GM23338 (cell line): Measurements from ENCODE around the gene USP48. TPM values are rescaled to one million over a fixed set of nuclear protein-coding genes. Genes with fewer than 3 reads are reported as not detected.

ENCODE experiments used
- ATAC-seq: fragments of 200-7000 bp; cut with Tn5 transposase; 3 replicates; pipeline ENCODE4 v1.9.1; 2020
- DNase-seq: peaks from one replicate; pipeline ENCODE4 v3.0.0-alpha.2; 2015; ENCODE audit warnings: low spot score
- H2AFZ ChIP-seq: fragments of 200-600 bp; sonication (generic); 2 replicates; pipeline ENCODE4 v1.8.0; 2016; ENCODE audit warnings: antibody characterized with exemption, mild to moderate bottlenecking, moderate library complexity
- H3F3A ChIP-seq: fragments of 200-600 bp; sonication (generic); replicated peaks from 2 replicates; pipeline ENCODE4 v1.8.0; 2017; ENCODE audit warnings: antibody characterized with exemption, mixed run types, low read depth
- H3K27ac ChIP-seq: fragments of 200-600 bp; sonication (generic); 2 replicates; pipeline ENCODE4 v1.6.1; 2016; ENCODE audit warnings: low read depth
- H3K27me3 ChIP-seq: fragments of 200-600 bp; sonication (generic); 2 replicates; pipeline ENCODE4 v1.8.0; 2016; ENCODE audit warnings: mild to moderate bottlenecking, mixed run types, moderate library complexity; ENCODE audit not compliant: insufficient read depth
- H3K36me3 ChIP-seq: fragments of 200-600 bp; sonication (generic); 2 replicates; pipeline ENCODE4 v1.8.0; 2016; ENCODE audit warnings: mild to moderate bottlenecking; ENCODE audit not compliant: insufficient read depth
- H3K4me1 ChIP-seq: fragments of 200-600 bp; sonication (generic); 2 replicates; pipeline ENCODE4 v1.8.0; 2016; ENCODE audit warnings: mild to moderate bottlenecking, moderate library complexity; ENCODE audit not compliant: insufficient read depth
- H3K4me2 ChIP-seq: fragments of 200-600 bp; sonication (generic); 2 replicates; pipeline ENCODE4 v1.7.1; 2017; ENCODE audit warnings: mixed run types
- H3K4me3 ChIP-seq: fragments of 200-600 bp; sonication (generic); 2 replicates; pipeline ENCODE4 v1.6.1; 2016; ENCODE audit warnings: mixed run types
- H3K79me2 ChIP-seq: fragments of 200-600 bp; sonication (generic); replicated peaks from 2 replicates; pipeline ENCODE4 v1.8.0; 2017; ENCODE audit warnings: mild to moderate bottlenecking; ENCODE audit not compliant: insufficient read depth
- H3K9me2 ChIP-seq: fragments of 200-600 bp; sonication (generic); 2 replicates; pipeline ENCODE4 v1.8.0; 2017; ENCODE audit not compliant: insufficient read depth
- H4K20me1 ChIP-seq: fragments of 200-600 bp; sonication (generic); replicated peaks from 2 replicates; pipeline ENCODE4 v1.8.0; 2017; ENCODE audit warnings: mild to moderate bottlenecking; ENCODE audit not compliant: insufficient read depth
- H3K27ac Mint-ChIP-seq: 2 replicates; pipeline ENCODE4 v1.8.0; 2020; ENCODE audit warnings: inconsistent platforms, mild to moderate bottlenecking, moderate library complexity, mixed read lengths
- H3K27me3 Mint-ChIP-seq: 3 replicates; pipeline ENCODE4 v1.8.0; 2022; ENCODE audit warnings: low read depth, mild to moderate bottlenecking, moderate library complexity, mixed read lengths, inconsistent platforms; ENCODE audit not compliant: insufficient read depth, poor library complexity
- H3K36me3 Mint-ChIP-seq: 3 replicates; pipeline ENCODE4 v1.8.0; 2021; ENCODE audit warnings: low read depth, mild to moderate bottlenecking, inconsistent platforms, moderate library complexity, mixed read lengths
- H3K4me1 Mint-ChIP-seq: 3 replicates; pipeline ENCODE4 v1.8.0; 2020; ENCODE audit warnings: mild to moderate bottlenecking, inconsistent platforms, mixed read lengths
- H3K4me3 Mint-ChIP-seq: 3 replicates; pipeline ENCODE4 v1.8.0; 2021; ENCODE audit warnings: moderate library complexity, mild to moderate bottlenecking, inconsistent platforms, mixed read lengths
- H3K9me3 Mint-ChIP-seq: 3 replicates; pipeline ENCODE4 v1.8.0; 2020; ENCODE audit warnings: moderate library complexity, mild to moderate bottlenecking, inconsistent platforms, mixed read lengths
- CREB1 ChIP-seq: fragments of 250-450 bp; sonication (Bioruptor Pico); IDR thresholded peaks from 2 replicates; pipeline ENCODE4 v1.5.0; 2020; ENCODE audit warnings: low read depth, mild to moderate bottlenecking, moderate library complexity
- CTCF ChIP-seq, 2 experiments: fragments of 200-600 bp in 1 of 2; sonication (generic) in 1 of 2; conservative IDR thresholded peaks; 2 replicates each; pipeline versions ENCODE4 v1.5.1 to v1.6.1; 2016 to 2017; ENCODE audit warnings: antibody characterized with exemption in 2 of 2, low read depth in 2 of 2, mild to moderate bottlenecking in 2 of 2, moderate library complexity in 1 of 2
- EZH2 ChIP-seq: fragments of 200-600 bp; sonication (generic); IDR thresholded peaks from one replicate; pipeline ENCODE4 v1.8.0; 2017; ENCODE audit warnings: antibody characterized with exemption, mild to moderate bottlenecking, low read depth; ENCODE audit not compliant: unreplicated experiment
- EZH2phosphoT487 ChIP-seq: fragments of 200-600 bp; sonication (generic); IDR thresholded peaks from one replicate; pipeline ENCODE4 v1.8.1; 2018; ENCODE audit warnings: antibody characterized with exemption; ENCODE audit not compliant: unreplicated experiment
- JUNB ChIP-seq: IDR thresholded peaks from one replicate; pipeline ENCODE4 v1.6.1; 2016; ENCODE audit warnings: antibody characterized with exemption; ENCODE audit not compliant: unreplicated experiment
- NANOG ChIP-seq: IDR thresholded peaks from 2 replicates; pipeline ENCODE4 v1.6.1; 2016; ENCODE audit warnings: antibody characterized with exemption, borderline replicate concordance
- POLR2AphosphoS5 ChIP-seq: IDR thresholded peaks from 2 replicates; pipeline ENCODE4 v1.6.1; 2016; ENCODE audit warnings: antibody characterized with exemption, low read depth
- REST ChIP-seq: IDR thresholded peaks from one replicate; pipeline ENCODE4 v1.6.1; 2018; ENCODE audit warnings: antibody characterized with exemption; ENCODE audit not compliant: unreplicated experiment
- STAT1 ChIP-seq: IDR thresholded peaks from one replicate; pipeline ENCODE4 v1.6.1; 2016; ENCODE audit warnings: antibody characterized with exemption; ENCODE audit not compliant: unreplicated experiment
- ZNF331 ChIP-seq: fragments of 250-450 bp; sonication (Bioruptor Pico); IDR thresholded peaks from 2 replicates; pipeline ENCODE4 v1.5.0; 2020; ENCODE audit warnings: low read depth, mild to moderate bottlenecking, moderate library complexity
- polyA plus RNA-seq: library from polyadenylated mRNA; unstranded; fragments of >200 nt; fragmentation: Nextera tagmentation; extraction: Ambion mirVana; gene quantifications from 2 replicates; pipeline ENCODE4 v1.2.1, GENCODE V29; 2016
- total RNA-seq: library from RNA; depleted of rRNA; stranded (reverse); fragments of >200 nt; shearing (Covaris generic); gene quantifications from 2 replicates; pipeline ENCODE4 v1.2.3, GENCODE V29; 2014

Gene USP48
- total and polyA plus RNA-seq, 2 experiments from 2014 or later, result 85.9 to 151 TPM

- no peak for TF ChIP-seq REST
- no peak for TF ChIP-seq ZNF331
- TF ChIP-seq EZH2, result no peak
- no peak for TF ChIP-seq CTCF (conservative IDR thresholded peaks at IDR 0.05; ENCODE audit: low read depth in 2 of 2)
- TF ChIP-seq STAT1, result no peak
- no peak for TF ChIP-seq NANOG
- no peak for TF ChIP-seq JUNB
These were observed 23.8 kb downstream of the USP48 start (continued) for GRCh38 chr1:21759182-21759581.

- ATAC-seq (no peak), DNase-seq (no peak)
- Histone ChIP-seq H4K20me1 (peaks cover 54% of the 10 kb centered on the region), H3K4me1 (peaks cover 8% of the 10 kb centered on the region; the same call in 1 of the 2 replicates), H3K27me3 (no peaks in the 10 kb centered on the region), H3K36me3 (peaks cover 14% of the 10 kb centered on the region; the same call in 1 of the 2 replicates), H3K4me3 (no peak overlapping the region), H3K79me2 (peaks cover 68% of the 10 kb centered on the region), H3F3A (no peaks in the 10 kb centered on the region), H2AFZ (no peak overlapping the region), H3K27ac (no peak overlapping the region), H3K4me2 (no peak overlapping the region), H3K9me2 (no peaks in the 10 kb centered on the region)
- Mint-ChIP-seq H3K4me3 (no peak overlapping the region), H3K27ac (no peak overlapping the region), H3K9me3 (no peaks in the 10 kb centered on the region), H3K27me3 (no peaks in the 10 kb centered on the region), H3K36me3 (peaks cover 29% of the 10 kb centered on the region; the same call in 2 of the 3 replicates), H3K4me1 (no peaks in the 10 kb centered on the region; the same call in 2 of the 3 replicates)
- TF ChIP-seq NANOG (no peak), CREB1 (no peak), ZNF331 (no peak), EZH2 (no peak), JUNB (no peak), POLR2AphosphoS5 (no peak), REST (no peak), EZH2phosphoT487 (no peak)
These were observed 24.3 kb downstream of the USP48 start for GRCh38 chr1:21758614-21759013.
